Frontal cortex (tissue), 4 donors: ENCODE measurements around the gene MRPL17. TPM values are rescaled to one million over a fixed set of nuclear protein-coding genes. Genes with fewer than 3 reads are reported as not detected.
A peak's percentile ranks its signal among the peaks of the same experiment; 100 is the strongest.
"Not testable (repeated sequence)": the region's sequence is repeated elsewhere in the genome, so short reads cannot be mapped to it uniquely, and the experiment has no call there.

Source experiments
- DNase-seq, 2 donors: peaks; one replicate each; pipeline ENCODE4 v3.0.0; 2012; ENCODE audit warnings: low spot score in 2 of 2
- FAIRE-seq: peaks from 2 replicates; lab custom pipeline; 2012; peaks lifted over from hg19 to GRCh38; lab: Jason Lieb, UNC
- total RNA-seq: library from RNA; depleted of rRNA; stranded (reverse); fragments of >200 nt; gene quantifications from one replicate; pipeline ENCODE4 v1.2.3, GENCODE V29; 2014
- donor health status: control.
- donor health status: control.
- donor health status: control.

Gene MRPL17
- total RNA-seq = 18.8 TPM

- no peak for FAIRE-seq
- DNase-seq = peak; percentile 75 to 92
Measured at GRCh38 chr11:6682936-6683861, at the start of gene MRPL17. TSS of gene MRPL17 (minus strand) at chr11:6683340. CDS start at chr11:6683296, 44 bp downstream.

- no peak for FAIRE-seq
- no peak for DNase-seq
Measured at GRCh38 chr11:6727971-6728760, 45.0 kb upstream of the MRPL17 start.

- no peak for FAIRE-seq
- DNase-seq = no peak
Measured at GRCh38 chr11:6725386-6725896, 42.3 kb upstream of the MRPL17 start.

GRCh38 chr11:6724013-6724412 is 40.9 kb upstream of the MRPL17 start:
- FAIRE-seq = no peak

GRCh38 chr11:6721343-6721742 is 38.2 kb upstream of the MRPL17 start:
- no peak for FAIRE-seq
- DNase-seq = no peak

More at GRCh38 chr11:6724013-6724412, 40.9 kb upstream of the MRPL17 start:
- no peak for DNase-seq

GRCh38 chr11:6719576-6719975 is 36.4 kb upstream of the MRPL17 start:
- no peak for FAIRE-seq

GRCh38 chr11:6717426-6717825 is 34.3 kb upstream of the MRPL17 start:
- FAIRE-seq = no peak
- DNase-seq = no peak

More at GRCh38 chr11:6719576-6719975, 36.4 kb upstream of the MRPL17 start:
- no peak for DNase-seq

- FAIRE-seq = not testable (repeated sequence)
Measured at GRCh38 chr11:6711552-6711951, 28.4 kb upstream of the MRPL17 start.

GRCh38 chr11:6708876-6709275 is 25.7 kb upstream of the MRPL17 start:
- DNase-seq = no peak
- FAIRE-seq = no peak

More at GRCh38 chr11:6711552-6711951, 28.4 kb upstream of the MRPL17 start:
- DNase-seq = not testable (repeated sequence)

- FAIRE-seq (no peak), DNase-seq (peak in 1 of 2 donors; percentile 35)
Measured at GRCh38 chr11:6705905-6706535, 22.9 kb upstream of the MRPL17 start.

GRCh38 chr11:6703247-6704063 is 20.3 kb upstream of the MRPL17 start:
- DNase-seq (peak; percentile 47 to 58), FAIRE-seq (peak; percentile 52)

- not testable (repeated sequence) for DNase-seq, FAIRE-seq
Measured at GRCh38 chr11:6701955-6702354, 18.8 kb upstream of the MRPL17 start.

GRCh38 chr11:6695377-6695776 is 12.2 kb upstream of the MRPL17 start:
- FAIRE-seq (no peak), DNase-seq (no peak)

- no peak for DNase-seq
- no peak for FAIRE-seq
Measured at GRCh38 chr11:6694229-6694535, 11.0 kb upstream of the MRPL17 start.

GRCh38 chr11:6693342-6694228 is 10.4 kb upstream of the MRPL17 start:
- DNase-seq (no peak), FAIRE-seq (no peak)

- DNase-seq = no peak
- FAIRE-seq = no peak
Measured at GRCh38 chr11:6692128-6692527, 9.0 kb upstream of the MRPL17 start.

GRCh38 chr11:6690431-6691132 is 7.4 kb upstream of the MRPL17 start:
- FAIRE-seq, DNase-seq: not testable (repeated sequence)

- FAIRE-seq (no peak), DNase-seq (no peak)
Measured at GRCh38 chr11:6687876-6688275, 4.7 kb upstream of the MRPL17 start.
